ENCODE results near the gene SMYD4. TPM values are rescaled to one million over a fixed set of nuclear protein-coding genes. Genes with fewer than 3 reads are reported as not detected.

SMYD4 gene
- total and polyA plus RNA-seq, 2 donors from 2014 or later, result 3.4 to 12.2 TPM

GRCh38 chr17:1829216-1829591 lies 498 bp downstream of the SMYD4 start:
- Histone ChIP-seq H3K9me3 (ENCODE audit: control insufficient read depth in 2 of 3, insufficient read depth in 1 of 3, low read length in 3 of 3) (no peaks in the 10 kb centered on the region), H3K27ac (ENCODE audit: low read depth in 2 of 2, low read length in 2 of 2) (peak overlapping the region; percentile 55 to 61), H3K27me3 (ENCODE audit: control insufficient read depth, insufficient read depth, low read length) (no peaks in the 10 kb centered on the region), H3K36me3 (ENCODE audit: control insufficient read depth in 2 of 3, insufficient read depth in 3 of 3, low read length in 3 of 3) (peaks cover 0 to 4% (median 0%) of the 10 kb centered on the region in 3 donors), H3K9ac (ENCODE audit: low read length in 3 of 3) (peak overlapping the region in 2 of 3 donors; percentile 69 to 77), H3K4me3 (ENCODE audit: low read length in 3 of 3) (peak overlapping the region; percentile 77 to 86 (median 82)), H3K4me1 (ENCODE audit: control insufficient read depth in 2 of 3, insufficient read depth in 2 of 3, low read depth in 1 of 3, low read length in 3 of 3) (peaks cover 2 to 7% (median 6%) of the 10 kb centered on the region in 3 donors)
- intact Hi-C loops (cut with DNase I), result no loop called here
- FAIRE-seq (no peak), DNase-seq (peak in 4 of 5 donors; percentile 29 to 66 (median 37))
- no peak for TF ChIP-seq CTCF (IDR thresholded peaks at IDR 0.05; ENCODE audit: borderline replicate concordance, extremely low read depth, insufficient read depth)

GRCh38 chr17:1820528-1821252 lies 9.0 kb downstream of the SMYD4 start:
- Histone ChIP-seq H3K36me3 (ENCODE audit: control insufficient read depth in 2 of 3, insufficient read depth in 3 of 3, low read length in 3 of 3) (peaks cover 0 to 2% (median 0%) of the 10 kb centered on the region in 3 donors), H3K9ac (ENCODE audit: low read length in 3 of 3) (no peak overlapping the region), H3K4me1 (ENCODE audit: control insufficient read depth in 2 of 3, insufficient read depth in 2 of 3, low read depth in 1 of 3, low read length in 3 of 3) (no peaks in the 10 kb centered on the region), H3K27me3 (ENCODE audit: control insufficient read depth, insufficient read depth, low read length) (no peaks in the 10 kb centered on the region), H3K4me3 (ENCODE audit: low read length in 3 of 3) (no peak overlapping the region), H3K9me3 (ENCODE audit: control insufficient read depth in 2 of 3, insufficient read depth in 1 of 3, low read length in 3 of 3) (no peaks in the 10 kb centered on the region), H3K27ac (ENCODE audit: low read depth in 2 of 2, low read length in 2 of 2) (no peak overlapping the region)
- intact Hi-C loops (cut with DNase I), result no loop called here
- no peak for FAIRE-seq
- no peak for TF ChIP-seq CTCF (IDR thresholded peaks at IDR 0.05; ENCODE audit: borderline replicate concordance, extremely low read depth, insufficient read depth)
- peak in 2 of 5 donors; percentile 50 to 64 for DNase-seq

DNA sequence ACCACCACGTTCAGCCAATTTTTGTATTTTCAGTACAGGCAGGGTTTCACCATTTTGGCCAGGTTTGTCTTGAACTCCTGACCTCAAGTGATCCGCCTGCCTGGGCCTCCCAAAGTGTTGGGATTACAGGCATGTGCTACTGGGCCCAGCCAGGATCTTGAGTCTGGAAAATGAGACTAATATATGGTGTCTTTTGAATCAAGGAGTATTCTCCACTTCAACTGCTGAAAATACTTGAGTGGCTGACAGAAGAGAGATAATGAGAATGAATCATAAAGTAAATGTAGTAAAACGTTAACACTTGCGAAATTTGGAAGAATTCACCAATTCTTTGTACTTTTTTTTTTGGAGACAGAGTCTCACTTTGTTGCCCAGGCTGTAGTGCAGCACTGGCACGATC lies 16.6 kb downstream of the SMYD4 start:
- TF ChIP-seq CTCF (IDR thresholded peaks at IDR 0.05; ENCODE audit: borderline replicate concordance, extremely low read depth, insufficient read depth), result no peak
- no peak overlapping the region for H3K27ac ChIP-seq (ENCODE audit: low read depth in 2 of 2, low read length in 2 of 2)
- no peak for DNase-seq
- no peaks in the 10 kb centered on the region for H3K27me3 ChIP-seq (ENCODE audit: control insufficient read depth, insufficient read depth, low read length)
- H3K36me3 ChIP-seq (ENCODE audit: control insufficient read depth in 2 of 3, insufficient read depth in 3 of 3, low read length in 3 of 3), result peaks cover 0 to 4% (median 0%) of the 10 kb centered on the region in 3 donors
- FAIRE-seq, result no peak
- H3K4me1 ChIP-seq (ENCODE audit: control insufficient read depth in 2 of 3, insufficient read depth in 2 of 3, low read depth in 1 of 3, low read length in 3 of 3), result no peaks in the 10 kb centered on the region
- H3K9me3 ChIP-seq (ENCODE audit: control insufficient read depth in 2 of 3, insufficient read depth in 1 of 3, low read length in 3 of 3), result no peaks in the 10 kb centered on the region
- H3K4me3 ChIP-seq (ENCODE audit: low read length in 3 of 3), result no peak overlapping the region
- no peak overlapping the region for H3K9ac ChIP-seq (ENCODE audit: low read length in 3 of 3)
- intact Hi-C loops (cut with DNase I), result no loop called here

All from kidney (tissue), 14 donors.